ENCODE measurements around the gene LRP6. TPM values are rescaled to one million over a fixed set of nuclear protein-coding genes. Genes with fewer than 3 reads are reported as not detected.

LRP6 gene
- total RNA-seq, 1 donor from 2014 or later, result 71.0 TPM

DNA sequence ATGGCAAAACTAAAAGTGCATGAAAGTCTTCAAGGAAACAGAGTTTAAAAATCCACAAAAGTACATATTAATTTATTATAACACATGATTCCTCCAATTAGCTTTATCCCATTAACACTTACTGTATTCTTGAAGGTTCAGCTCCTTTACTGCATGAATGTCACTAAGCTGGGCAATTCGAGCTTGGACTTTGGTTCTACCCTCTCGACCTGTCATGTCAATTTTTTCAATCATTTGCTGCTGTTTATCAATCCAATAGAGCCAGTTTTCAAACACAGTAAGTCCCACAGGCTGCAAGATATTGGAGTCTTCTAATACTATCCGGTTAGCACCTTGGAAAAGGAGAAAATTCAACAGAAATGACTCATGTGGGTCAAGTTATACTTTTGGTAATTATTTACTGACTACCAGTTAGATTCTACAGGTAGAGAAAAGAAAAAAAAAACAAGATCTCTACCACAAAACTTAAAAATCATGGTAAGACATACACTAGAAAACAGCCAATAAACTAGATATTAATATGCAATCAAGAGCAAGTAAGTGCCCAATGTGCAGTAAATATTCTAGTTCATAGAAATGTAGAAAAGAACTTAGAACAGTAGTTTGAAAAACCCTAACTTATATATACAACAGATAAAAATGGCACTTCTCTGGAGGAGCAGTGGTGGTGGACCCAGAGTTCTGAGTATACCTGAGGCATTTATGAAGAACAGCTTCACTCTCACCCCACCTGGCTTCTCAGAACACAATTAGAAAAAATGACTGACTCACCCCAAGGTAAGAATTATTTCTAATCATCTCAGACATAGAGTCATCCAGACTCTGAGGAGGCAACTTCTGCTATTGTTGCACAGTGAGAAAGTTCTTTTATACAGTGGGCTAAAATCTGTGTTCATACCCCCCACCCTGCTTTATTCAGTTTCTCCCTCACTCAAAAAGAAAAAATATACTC, 128.4 kb downstream of the LRP6 start:
- intact Hi-C loops (cut with DNase I), result no loop called here
- H3K27ac ChIP-seq, result no peak overlapping the region
- peaks cover 0 to 7% of the 10 kb centered on the region in 2 donors for H3K36me3 ChIP-seq
- no peaks in the 10 kb centered on the region for H3K27me3 ChIP-seq
- H3K4me3 ChIP-seq, result no peak overlapping the region
- H3K9me3 ChIP-seq, result no peaks in the 10 kb centered on the region
- TF ChIP-seq, protein P1, sequence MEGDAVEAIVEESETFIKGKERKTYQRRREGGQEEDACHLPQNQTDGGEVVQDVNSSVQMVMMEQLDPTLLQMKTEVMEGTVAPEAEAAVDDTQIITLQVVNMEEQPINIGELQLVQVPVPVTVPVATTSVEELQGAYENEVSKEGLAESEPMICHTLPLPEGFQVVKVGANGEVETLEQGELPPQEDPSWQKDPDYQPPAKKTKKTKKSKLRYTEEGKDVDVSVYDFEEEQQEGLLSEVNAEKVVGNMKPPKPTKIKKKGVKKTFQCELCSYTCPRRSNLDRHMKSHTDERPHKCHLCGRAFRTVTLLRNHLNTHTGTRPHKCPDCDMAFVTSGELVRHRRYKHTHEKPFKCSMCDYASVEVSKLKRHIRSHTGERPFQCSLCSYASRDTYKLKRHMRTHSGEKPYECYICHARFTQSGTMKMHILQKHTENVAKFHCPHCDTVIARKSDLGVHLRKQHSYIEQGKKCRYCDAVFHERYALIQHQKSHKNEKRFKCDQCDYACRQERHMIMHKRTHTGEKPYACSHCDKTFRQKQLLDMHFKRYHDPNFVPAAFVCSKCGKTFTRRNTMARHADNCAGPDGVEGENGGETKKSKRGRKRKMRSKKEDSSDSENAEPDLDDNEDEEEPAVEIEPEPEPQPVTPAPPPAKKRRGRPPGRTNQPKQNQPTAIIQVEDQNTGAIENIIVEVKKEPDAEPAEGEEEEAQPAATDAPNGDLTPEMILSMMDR (IDR thresholded peaks at IDR 0.05), result no peak
- no peak for TF ChIP-seq POLR2AphosphoS5 (IDR thresholded peaks at IDR 0.05; ENCODE audit: insufficient read depth in 1 of 2, low read depth in 1 of 2)
- TF ChIP-seq POLR2A (IDR thresholded peaks at IDR 0.05), result no peak
- H3K4me1 ChIP-seq, result no peaks in the 10 kb centered on the region
- DNase-seq (ENCODE audit: extremely low spot score in 2 of 2), result no peak

- Histone ChIP-seq H3K27ac (no peak overlapping the region), H3K36me3 (peaks cover 0 to 18% of the 10 kb centered on the region in 2 donors), H3K4me1 (no peaks in the 10 kb centered on the region), H3K4me3 (no peak overlapping the region), H3K9me3 (no peaks in the 10 kb centered on the region), H3K27me3 (no peaks in the 10 kb centered on the region)
- intact Hi-C loops (cut with DNase I), result no loop called here
- no peak for DNase-seq (ENCODE audit: extremely low spot score in 2 of 2)
- TF ChIP-seq POLR2AphosphoS5 (IDR thresholded peaks at IDR 0.05; ENCODE audit: insufficient read depth in 1 of 2, low read depth in 1 of 2), result no peak
- no peak for TF ChIP-seq POLR2A (IDR thresholded peaks at IDR 0.05)
- TF ChIP-seq, protein P1 (IDR thresholded peaks at IDR 0.05), result no peak
Observed at GRCh38 chr12:12133785-12134184, 133.1 kb downstream of the LRP6 start.

DNA sequence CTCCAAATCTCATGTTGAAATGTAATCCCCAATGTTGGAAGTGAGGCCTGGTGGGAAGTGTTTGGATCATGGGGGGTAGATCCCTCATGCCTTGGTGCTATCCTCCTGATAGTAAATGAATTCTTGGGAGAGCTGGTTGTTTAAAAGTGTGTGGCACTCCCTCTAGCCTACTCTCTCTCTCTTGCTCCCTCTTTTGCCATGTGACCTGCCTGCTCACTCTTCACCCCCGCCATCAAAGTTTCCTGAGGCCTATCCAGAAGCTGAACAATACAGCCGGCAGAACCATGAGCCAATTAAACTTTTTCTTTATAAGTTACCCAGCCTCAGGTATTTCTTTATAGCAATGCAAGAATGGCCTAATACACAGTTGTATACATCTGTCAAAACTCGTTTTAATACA, 133.6 kb downstream of the LRP6 start:
- TF ChIP-seq POLR2A (IDR thresholded peaks at IDR 0.05) (no peak), POLR2AphosphoS5 (IDR thresholded peaks at IDR 0.05; ENCODE audit: insufficient read depth in 1 of 2, low read depth in 1 of 2) (no peak)
- intact Hi-C loops (cut with DNase I), result no loop called here
- H3K9me3 ChIP-seq, result no peaks in the 10 kb centered on the region
- H3K4me3 ChIP-seq, result no peak overlapping the region
- no peaks in the 10 kb centered on the region for H3K27me3 ChIP-seq
- H3K36me3 ChIP-seq, result peaks cover 0 to 18% of the 10 kb centered on the region in 2 donors
- H3K27ac ChIP-seq, result no peak overlapping the region
- no peaks in the 10 kb centered on the region for H3K4me1 ChIP-seq
- DNase-seq (ENCODE audit: extremely low spot score in 2 of 2), result no peak

- no peak for DNase-seq (ENCODE audit: extremely low spot score in 2 of 2)
- H3K4me3 ChIP-seq, result no peak overlapping the region
- H3K36me3 ChIP-seq, result peaks cover 0 to 34% of the 10 kb centered on the region in 2 donors
- TF ChIP-seq POLR2A (IDR thresholded peaks at IDR 0.05) (no peak), POLR2AphosphoS5 (IDR thresholded peaks at IDR 0.05; ENCODE audit: insufficient read depth in 1 of 2, low read depth in 1 of 2) (no peak)
- TF ChIP-seq, protein P1 (IDR thresholded peaks at IDR 0.05), result no peak
- H3K9me3 ChIP-seq, result no peaks in the 10 kb centered on the region
- H3K27ac ChIP-seq, result no peak overlapping the region
- intact Hi-C loops (cut with DNase I), result no loop called here
- H3K4me1 ChIP-seq, result no peaks in the 10 kb centered on the region
- no peaks in the 10 kb centered on the region for H3K27me3 ChIP-seq
Observed at GRCh38 chr12:12128670-12129069, 138.2 kb downstream of the LRP6 start.

DNA sequence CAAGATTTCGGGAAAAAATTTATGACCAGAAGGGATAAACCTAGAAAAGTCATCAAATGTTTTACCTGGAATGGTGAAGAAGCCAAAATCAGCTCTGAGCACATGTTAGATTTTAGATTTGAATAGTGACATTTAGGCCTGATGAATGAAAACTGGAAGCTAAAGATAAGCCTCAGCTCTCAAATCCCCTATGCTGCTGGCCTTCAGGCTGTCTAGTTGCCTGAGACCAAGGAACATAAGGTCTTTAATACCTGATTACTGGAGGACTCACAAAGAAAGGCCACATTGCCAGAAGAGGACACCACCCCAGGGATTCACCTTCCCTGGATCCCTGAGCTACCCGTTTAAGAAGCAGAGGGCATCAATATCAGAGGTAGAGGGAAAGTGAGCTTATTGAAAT, 139.5 kb downstream of the LRP6 start:
- H3K4me3 ChIP-seq, result no peak overlapping the region
- H3K27ac ChIP-seq, result no peak overlapping the region
- DNase-seq (ENCODE audit: extremely low spot score in 2 of 2), result no peak
- H3K9me3 ChIP-seq, result no peaks in the 10 kb centered on the region
- H3K27me3 ChIP-seq, result no peaks in the 10 kb centered on the region
- TF ChIP-seq POLR2A (IDR thresholded peaks at IDR 0.05) (no peak), POLR2AphosphoS5 (IDR thresholded peaks at IDR 0.05; ENCODE audit: insufficient read depth in 1 of 2, low read depth in 1 of 2) (no peak)
- TF ChIP-seq, protein P1 (IDR thresholded peaks at IDR 0.05), result no peak
- intact Hi-C loops (cut with DNase I), result no loop called here
- H3K4me1 ChIP-seq, result no peaks in the 10 kb centered on the region
- H3K36me3 ChIP-seq, result peaks cover 0 to 42% of the 10 kb centered on the region in 2 donors
